Spleen (tissue), 11 donors: ENCODE measurements around the gene LPAR3. TPM values are rescaled to one million over a fixed set of nuclear protein-coding genes. Genes with fewer than 3 reads are reported as not detected.

Experiments
- DNase-seq: peaks from one replicate; pipeline ENCODE4 v3.0.0-alpha.2; 2020
- H3K27ac ChIP-seq, 8 donors: fragments of 200-600 bp; sonication (generic) in 7 of 8; 1 replicate in 4 of 8; 2 replicates in 4 of 8; pipeline versions ENCODE4 v1.5.0 to v1.8.0; 2016 to 2021; ENCODE audit warnings: inconsistent platforms in 4 of 8, mild to moderate bottlenecking in 4 of 8, moderate library complexity in 1 of 8
- H3K27me3 ChIP-seq, 7 donors: fragments of 200-600 bp; sonication (generic) in 6 of 7; replicated peaks in 1 of 7; 1 replicate in 4 of 7; 2 replicates in 3 of 7; pipeline versions ENCODE4 v1.5.0 to v1.8.0; 2016 to 2021; ENCODE audit warnings: inconsistent platforms in 3 of 7, mild to moderate bottlenecking in 1 of 7
- H3K36me3 ChIP-seq, 6 donors: fragments of 200-600 bp; sonication (generic) in 5 of 6; 1 replicate in 4 of 6; 2 replicates in 2 of 6; pipeline versions ENCODE4 v1.5.0 to v1.8.0; 2016 to 2021; ENCODE audit warnings: inconsistent platforms in 2 of 6
- H3K4me1 ChIP-seq, 6 donors: fragments of 200-600 bp; sonication (generic) in 5 of 6; 1 replicate in 3 of 6; 2 replicates in 3 of 6; pipeline versions ENCODE4 v1.5.0 to v1.8.0; 2016 to 2021; ENCODE audit warnings: inconsistent platforms in 3 of 6
- H3K4me3 ChIP-seq, 8 donors: fragments of 200-600 bp; sonication (generic) in 7 of 8; 1 replicate in 4 of 8; 2 replicates in 4 of 8; pipeline versions ENCODE4 v1.5.0 to v1.8.0; 2016 to 2021; ENCODE audit warnings: inconsistent platforms in 4 of 8, mild to moderate bottlenecking in 4 of 8, moderate library complexity in 2 of 8
- H3K9me3 ChIP-seq, 8 donors: fragments of 200-600 bp; sonication (generic) in 7 of 8; 1 replicate in 4 of 8; 2 replicates in 4 of 8; pipeline versions ENCODE4 v1.5.0 to v1.8.0; 2016 to 2021; ENCODE audit warnings: inconsistent platforms in 4 of 8
- CTCF ChIP-seq, 11 experiments: fragments of 200-600 bp in 7 of 11; fragments of 450-650 bp in 4 of 11; sonication (generic) in 4 of 11; IDR thresholded peaks in 8 of 11; conservative IDR thresholded peaks in 3 of 11; 1 replicate in 7 of 11; 2 replicates in 4 of 11; pipeline versions ENCODE4 v1.4.0 to v1.8.0; 2016 to 2021; ENCODE audit warnings: antibody characterized with exemption in 11 of 11, inconsistent platforms in 4 of 11, mild to moderate bottlenecking in 1 of 11
- POLR2A ChIP-seq, 3 donors: fragments of 450-650 bp; IDR thresholded peaks; one replicate each; pipeline ENCODE4 v1.5.1; 2017; ENCODE audit warnings: antibody characterized with exemption in 3 of 3, mild to moderate bottlenecking in 1 of 3
- POLR2AphosphoS5 ChIP-seq, 3 donors: sonication (generic); formaldehyde crosslinking; IDR thresholded peaks; one replicate each; pipeline ENCODE4 v1.5.1; 2017; ENCODE audit warnings: antibody characterized with exemption in 3 of 3
- WGBS, 5 donors: extraction: QIAGEN DNeasy Blood & Tissue Kit in 3 of 5; methylation state at CpG; one replicate each; pipeline versions ENCODE4 v1.1.5 to v1.1.7; 2013 to 2018; 5-methylcytosine and 5-hydroxymethylcytosine counted together
- intact Hi-C: fragments of 100-400 bp; cut with DNase I; formaldehyde crosslinking; loops from one replicate; pipeline ENCODE4 v1.15.0; 2023; ENCODE audit warnings: low total_unique reads
- polyA plus RNA-seq, 3 donors: library from polyadenylated mRNA; stranded (reverse); fragments of 200-250 nt; gene quantifications; one replicate each; pipeline ENCODE4 v1.2.1, GENCODE V29; 2013
- total RNA-seq, 7 donors: library from RNA; depleted of rRNA in 3 of 7; stranded (reverse); fragments of >200 nt in 3 of 7; fragmentation: NEBNext Ultra II Directional in 4 of 7; extraction: Animal tissue kit (Norgen Biotek cat#: 25700) in 4 of 7; gene quantifications; one replicate each; pipeline versions ENCODE4 v1.1.0 to v1.2.1, GENCODE V29; 2016 to 2021
- donor health status: healthy with polysubstance abuse.
- donor health status: DM: no; HTN: no; CAD: no; lungs with moderate emphysema.
- donor health status: DM: no; HTN: no; CAD: no.
- donor health status: Bipolar disorder and iron deficiency.
- donor health status: healthy.
- donor health status: DM: no; HTN: no; CAD: no.
- donor health status: DM: yes; HTN: yes; CAD: no.

LPAR3 gene
- total and polyA plus RNA-seq, 10 donors: 0.03 to 0.85 (median 0.31) TPM

- intact Hi-C loops: no loop called here
- Histone ChIP-seq H3K9me3 (no peaks in the 10 kb centered on the region), H3K4me1 (no peaks in the 10 kb centered on the region), H3K36me3 (no peaks in the 10 kb centered on the region), H3K27me3 (no peaks in the 10 kb centered on the region), H3K27ac (no peak overlapping the region), H3K4me3 (no peak overlapping the region)
- 90 to 100% (median 95%) methylated on average over 1 of the region's 1 CpG for WGBS, 5 donors
- no peak for DNase-seq
- TF ChIP-seq CTCF (IDR thresholded peaks at IDR 0.05 in 8 of 11, conservative IDR thresholded peaks at IDR 0.05 in 3 of 11) (no peak), POLR2A (IDR thresholded peaks at IDR 0.05) (no peak), POLR2AphosphoS5 (IDR thresholded peaks at IDR 0.05) (no peak)
Observed at GRCh38 chr1:84823991-84824390, 69.0 kb downstream of the LPAR3 start.

GRCh38 chr1:84823511-84823910 lies 69.5 kb downstream of the LPAR3 start:
- no peak for DNase-seq
- H3K36me3 ChIP-seq: no peaks in the 10 kb centered on the region
- no peak overlapping the region for H3K4me3 ChIP-seq
- no peak overlapping the region for H3K27ac ChIP-seq
- intact Hi-C loops: no loop called here
- no peaks in the 10 kb centered on the region for H3K27me3 ChIP-seq
- no peaks in the 10 kb centered on the region for H3K4me1 ChIP-seq
- TF ChIP-seq POLR2A (IDR thresholded peaks at IDR 0.05): no peak
- no peaks in the 10 kb centered on the region for H3K9me3 ChIP-seq

- Histone ChIP-seq H3K27me3 (peaks cover 0 to 3% (median 0%) of the 10 kb centered on the region in 7 donors), H3K27ac (no peak overlapping the region)
- no peak for DNase-seq
Observed at GRCh38 chr1:84810343-84810742, 82.7 kb downstream of the LPAR3 start.

GRCh38 chr1:84809023-84809422 lies 84.0 kb downstream of the LPAR3 start:
- no peaks in the 10 kb centered on the region for H3K4me1 ChIP-seq
- H3K27me3 ChIP-seq: peaks cover 0 to 3% (median 0%) of the 10 kb centered on the region in 7 donors
- no peak overlapping the region for H3K27ac ChIP-seq
- H3K36me3 ChIP-seq: no peaks in the 10 kb centered on the region
- H3K4me3 ChIP-seq: no peak overlapping the region
- intact Hi-C loops: no loop called here
- no peak for DNase-seq
- WGBS, 5 donors: 91 to 98% (median 94%) methylated on average over 3 of the region's 3 CpGs
- H3K9me3 ChIP-seq: no peaks in the 10 kb centered on the region
- no peak for TF ChIP-seq POLR2A (IDR thresholded peaks at IDR 0.05)
- no peak for TF ChIP-seq CTCF (IDR thresholded peaks at IDR 0.05 in 8 of 11, conservative IDR thresholded peaks at IDR 0.05 in 3 of 11)
- no peak for TF ChIP-seq POLR2AphosphoS5 (IDR thresholded peaks at IDR 0.05)

More at GRCh38 chr1:84810343-84810742, 82.7 kb downstream of the LPAR3 start:
- no peaks in the 10 kb centered on the region for H3K4me1 ChIP-seq
- no peak for TF ChIP-seq POLR2AphosphoS5 (IDR thresholded peaks at IDR 0.05)
- no peak for TF ChIP-seq CTCF (IDR thresholded peaks at IDR 0.05 in 8 of 11, conservative IDR thresholded peaks at IDR 0.05 in 3 of 11)
- TF ChIP-seq POLR2A (IDR thresholded peaks at IDR 0.05): no peak
- no peaks in the 10 kb centered on the region for H3K36me3 ChIP-seq
- no peaks in the 10 kb centered on the region for H3K9me3 ChIP-seq
- no peak overlapping the region for H3K4me3 ChIP-seq
- intact Hi-C loops: no loop called here
- WGBS, 5 donors: 87 to 95% (median 94%) methylated on average over 9 of the region's 9 CpGs

GRCh38 chr1:84803604-84804003 lies 89.4 kb downstream of the LPAR3 start:
- Histone ChIP-seq H3K9me3 (no peaks in the 10 kb centered on the region), H3K4me3 (no peak overlapping the region), H3K27me3 (no peaks in the 10 kb centered on the region), H3K27ac (no peak overlapping the region), H3K36me3 (no peaks in the 10 kb centered on the region), H3K4me1 (no peaks in the 10 kb centered on the region)
- intact Hi-C loops: no loop called here
- TF ChIP-seq POLR2AphosphoS5 (IDR thresholded peaks at IDR 0.05) (no peak), POLR2A (IDR thresholded peaks at IDR 0.05) (no peak), CTCF (IDR thresholded peaks at IDR 0.05 in 8 of 11, conservative IDR thresholded peaks at IDR 0.05 in 3 of 11) (no peak)
- WGBS, 5 donors: 94 to 98% (median 95%) methylated on average over 1 of the region's 1 CpG
- DNase-seq: no peak
